ENCODE data around the gene MANF.

DNA sequence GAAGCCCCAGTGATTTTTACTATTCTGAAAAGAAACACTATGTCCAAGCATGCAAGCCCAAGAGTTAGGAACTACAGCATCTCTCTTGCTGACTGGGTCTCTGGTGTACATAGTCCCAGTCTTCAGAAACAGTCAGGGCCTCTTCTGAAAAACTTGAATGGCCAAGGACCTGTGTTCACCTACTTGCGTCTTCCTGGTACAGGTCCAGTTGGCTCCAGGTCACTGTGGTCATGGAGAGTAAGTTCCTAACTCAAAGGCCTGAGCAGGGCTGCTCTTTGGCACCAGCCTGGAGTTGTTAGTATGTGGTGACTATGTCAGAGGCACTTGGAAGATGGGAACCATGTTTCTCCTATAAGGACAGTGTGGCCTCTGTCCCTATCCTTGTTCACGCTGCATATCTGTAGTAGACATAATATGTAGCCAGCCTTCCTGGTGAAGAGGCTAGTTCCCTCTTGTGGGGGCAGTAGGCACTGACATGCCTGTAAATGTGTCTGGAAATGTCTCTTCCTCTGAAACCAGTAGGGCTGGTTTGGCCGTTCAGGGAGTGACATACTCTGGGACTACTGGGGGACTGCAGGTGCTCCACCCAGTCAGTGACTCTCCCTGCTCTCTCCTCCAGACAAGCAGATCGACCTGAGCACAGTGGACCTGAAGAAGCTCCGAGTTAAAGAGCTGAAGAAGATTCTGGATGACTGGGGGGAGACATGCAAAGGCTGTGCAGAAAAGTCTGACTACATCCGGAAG lies 3.4 kb downstream of the MANF start:
- no peak for TF ChIP-seq CTCF (IDR thresholded peaks at IDR 0.05)
- no peak for TF ChIP-seq POLR2A (IDR thresholded peaks at IDR 0.05; ENCODE audit: low read depth)
- TF ChIP-seq POLR2AphosphoS5 (IDR thresholded peaks at IDR 0.05), result no peak
- no peak for TF ChIP-seq EP300 (IDR thresholded peaks at IDR 0.05)
